K562 (cell line): ENCODE data around the gene SERTAD1. TPM values are rescaled to one million over a fixed set of nuclear protein-coding genes. Genes with fewer than 3 reads are reported as not detected.
A peak's percentile ranks its signal among the peaks of the same experiment; 100 is the strongest.

Source experiments
- ATAC-seq: fragments of 200-7000 bp; cut with Tn5 transposase; 3 replicates; pipeline ENCODE4 v1.9.1; 2020; ENCODE audit warnings: moderate library complexity
- BruUV-seq: library from RNA; stranded (reverse); fragments of 400-500 nt; replicated peaks from 2 replicates; lab custom pipeline; 2021; lab: Mats Ljungman, UMichigan
- CTCF ChIA-PET: fragments of 300-600 bp; formaldehyde crosslinking; extraction: SDS; loops from one replicate; lab custom pipeline; 2021; ENCODE audit warnings: low intra/inter-chr PET ratio; lab: Yijun Ruan, JAX
- POLR2A ChIA-PET: fragments of 300-600, 350-650 bp; sonication (Branson Sonifier 250); formaldehyde crosslinking; extraction: SDS; loops from one replicate; lab custom pipeline; 2021; ENCODE audit warnings: antibody characterized with exemption, inconsistent platforms; lab: Yijun Ruan, JAX
- DNase-seq, 4 experiments: peaks; one replicate each; pipeline versions ENCODE4 v3.0.0 to v3.0.0-alpha.2; 2011 to 2018; ENCODE audit warnings: low spot score in 3 of 4, mixed read lengths in 3 of 4; ENCODE audit errors: extremely low read depth in 1 of 4
- FAIRE-seq: peaks from 2 replicates; lab custom pipeline; 2011; peaks lifted over from hg19 to GRCh38; lab: Jason Lieb, UNC
- H2AFZ ChIP-seq: 2 replicates; pipeline ENCODE4 v1.6.0; 2011; ENCODE audit warnings: low read depth, low read length, control low read depth, inconsistent platforms
- H3K27ac ChIP-seq: fragments of 200-600 bp; 3 replicates; pipeline ENCODE4 v1.8.0; 2011; ENCODE audit warnings: low read depth, mild to moderate bottlenecking, control low read depth, inconsistent platforms, low read length, moderate library complexity, mixed read lengths; ENCODE audit errors: extremely low read depth
- H3K27me3 ChIP-seq, 2 experiments: fragments of 300-600 bp in 1 of 2; 2 replicates in 1 of 2; 3 replicates in 1 of 2; pipeline versions ENCODE4 v1.6.0 to v1.8.0; 2011; ENCODE audit warnings: inconsistent platforms in 2 of 2, low read length in 2 of 2, mild to moderate bottlenecking in 1 of 2, mixed read lengths in 1 of 2, moderate library complexity in 1 of 2; ENCODE audit not compliant: control insufficient read depth in 2 of 2, insufficient read depth in 2 of 2
- H3K36me3 ChIP-seq: fragments of 300-600 bp; 3 replicates; pipeline ENCODE4 v1.8.0; 2011; ENCODE audit warnings: mild to moderate bottlenecking, low read length, inconsistent platforms; ENCODE audit not compliant: control insufficient read depth, insufficient read depth
- H3K4me1 ChIP-seq, 2 experiments: fragments of 200-600 bp in 1 of 2; replicated peaks in 1 of 2; 2 replicates in 1 of 2; 3 replicates in 1 of 2; pipeline versions ENCODE4 v1.5.1 to v1.8.0; 2011; ENCODE audit warnings: inconsistent platforms in 2 of 2, low read length in 2 of 2, mild to moderate bottlenecking in 1 of 2, mixed read lengths in 1 of 2, moderate library complexity in 1 of 2; ENCODE audit not compliant: control insufficient read depth in 2 of 2, insufficient read depth in 2 of 2
- H3K4me2 ChIP-seq: 2 replicates; pipeline ENCODE4 v1.6.1; 2011; ENCODE audit warnings: low read length, control low read depth, inconsistent platforms, mixed read lengths; ENCODE audit not compliant: insufficient read depth
- H3K4me3 ChIP-seq: fragments of 200-600 bp; sonication (generic), shearing (Covaris generic); 2 replicates; pipeline ENCODE4 v1.5.1; 2016; ENCODE audit warnings: control low read depth, inconsistent platforms
- H3K79me2 ChIP-seq: fragments of 200-600 bp; 3 replicates; pipeline ENCODE4 v1.8.0; 2011; ENCODE audit warnings: low read length, inconsistent platforms; ENCODE audit not compliant: control insufficient read depth, insufficient read depth
- H3K9ac ChIP-seq, 2 experiments: 2 replicates each; pipeline versions ENCODE4 v1.6.0 to v1.6.1; 2011; ENCODE audit warnings: low read depth in 2 of 2, low read length in 2 of 2, control low read depth in 1 of 2, inconsistent platforms in 1 of 2, mild to moderate bottlenecking in 1 of 2, mixed read lengths in 1 of 2; ENCODE audit not compliant: insufficient read depth in 1 of 2
- H3K9me1 ChIP-seq: one replicate; pipeline ENCODE4 v1.6.0; 2011; ENCODE audit warnings: inconsistent platforms, mild to moderate bottlenecking, low read length, moderate library complexity; ENCODE audit not compliant: control insufficient read depth, insufficient read depth
- H3K9me3 ChIP-seq: replicated peaks from 2 replicates; pipeline ENCODE4 v1.5.1; 2011; ENCODE audit warnings: low read depth, low read length, inconsistent platforms; ENCODE audit not compliant: control insufficient read depth, insufficient read depth
- H4K20me1 ChIP-seq: replicated peaks from 2 replicates; pipeline ENCODE4 v1.6.1; 2011; ENCODE audit warnings: low read length, inconsistent platforms, mixed read lengths; ENCODE audit not compliant: control insufficient read depth, insufficient read depth
- CCAR2 ChIP-seq: fragments of 200-400 bp; formaldehyde crosslinking; IDR thresholded peaks from 2 replicates; pipeline ENCODE4 v1.6.1; 2017; ENCODE audit warnings: mild to moderate bottlenecking, low read depth, low read length
- FOXK2 ChIP-seq, 2 experiments: fragments of 450-650 bp; IDR thresholded peaks in 1 of 2; conservative IDR thresholded peaks in 1 of 2; 2 replicates each; pipeline ENCODE4 v1.6.1; 2016; ENCODE audit warnings: low read depth in 2 of 2, mild to moderate bottlenecking in 1 of 2
- GTF2B ChIP-seq: IDR thresholded peaks from 2 replicates; pipeline ENCODE4 v1.6.1; 2011; ENCODE audit not compliant: insufficient read length; ENCODE audit errors: extremely low read depth
- HDAC1 ChIP-seq, 2 experiments: fragments of 450-650 bp; IDR thresholded peaks; 2 replicates each; pipeline ENCODE4 v1.6.1; 2016 to 2017; ENCODE audit warnings: inconsistent platforms in 1 of 2, mild to moderate bottlenecking in 1 of 2, moderate library complexity in 1 of 2
- MAFG ChIP-seq: fragments of 450-650 bp; conservative IDR thresholded peaks from 2 replicates; pipeline ENCODE4 v1.6.1; 2016; ENCODE audit warnings: missing genetic modification characterization, missing compliant biosample characterization
- RB1 ChIP-seq: fragments of 450-650 bp; IDR thresholded peaks from 2 replicates; pipeline ENCODE4 v1.6.1; 2017; ENCODE audit warnings: low read depth, mild to moderate bottlenecking
- RCOR1 ChIP-seq, 2 experiments: IDR thresholded peaks; 2 replicates each; pipeline ENCODE4 v1.6.1; 2012; ENCODE audit warnings: low read depth in 2 of 2, low read length in 2 of 2, borderline replicate concordance in 1 of 2, improper control_type of control experiment in 1 of 2
- ZNF24 ChIP-seq: fragments of 450-650 bp; IDR thresholded peaks from 2 replicates; pipeline ENCODE4 v1.6.1; 2016
- ZNF57 ChIP-seq: fragments of 450-650 bp; formaldehyde crosslinking; IDR thresholded peaks from 2 replicates; pipeline ENCODE4 v1.4.0; 2020; ENCODE audit warnings: mild to moderate bottlenecking, moderate library complexity
- WGBS: fragments of 100-300 bp; shearing (Covaris generic); methylation state at CpG from one replicate; pipeline ENCODE4 v1.1.6; 2016; ENCODE audit warnings: low coverage, mixed read lengths; ENCODE audit not compliant: insufficient coverage; ENCODE audit errors: missing lambda C conversion rate; 5-methylcytosine and 5-hydroxymethylcytosine counted together
- in situ Hi-C: fragments of 300-500 bp; cut with MboI; formaldehyde crosslinking; loops from 4 replicates; pipeline ENCODE4 v1.15.0; 2018; ENCODE audit warnings: inconsistent platforms, mixed read lengths
- intact Hi-C: fragments of 100-400 bp; cut with micrococcal nuclease; formaldehyde crosslinking; loops from 2 replicates; pipeline ENCODE4 v1.14.2; 2022
- polyA plus RNA-seq, 8 experiments: library from polyadenylated mRNA; depleted of rRNA in 4 of 8; stranded (reverse) in 5 of 8; unstranded in 3 of 8; fragments of >200 nt; fragmentation: Nextera tagmentation in 2 of 8; fragmentation: Illumina TruSeq in 1 of 8; extraction: Ambion mirVana in 2 of 8; extraction: Trizol in 1 of 8; gene quantifications; 2 replicates each; pipeline versions ENCODE4 v1.2.1 to v1.2.3, GENCODE V29; 2011 to 2014; ENCODE audit warnings: inconsistent platforms in 1 of 8, missing spikeins in 1 of 8
- total RNA-seq, 7 experiments: library from RNA; depleted of rRNA in 6 of 7; stranded (reverse); fragments of >200 nt in 6 of 7; fragmentation: Illumina TruSeq in 2 of 7; extraction: Trizol in 2 of 7; gene quantifications; 2 replicates each; pipeline versions ENCODE4 v1.2.1 to v1.2.3, GENCODE V29; 2011 to 2021; ENCODE audit warnings: low replicate concordance in 1 of 7
- TF ChIP-seq, protein P1 (sequence below): fragments of 450-650 bp; formaldehyde crosslinking; IDR thresholded peaks from 2 replicates; pipeline ENCODE4 v1.4.0; 2020; ENCODE audit warnings: mild to moderate bottlenecking, mixed read lengths
- TF ChIP-seq, protein P2 (sequence below): fragments of 200-800 bp; sonication (Bioruptor generic); IDR thresholded peaks from 2 replicates; pipeline ENCODE4 v1.6.1; 2016; ENCODE audit warnings: missing genetic modification characterization, missing compliant biosample characterization

Gene SERTAD1
- total and polyA plus RNA-seq, 9 of the 15 experiments (the other 6 are each of a cell fraction or from before 2014, with no cell fraction given) = 0.15 to 8.7 (median 4.9) TPM

GRCh38 chr19:40403262-40403984 is 22.4 kb downstream of the SERTAD1 start:
- FAIRE-seq (peak; percentile 93), DNase-seq (peak; percentile 96 to 98 (median 97)), ATAC-seq (peak; percentile 91)
- no TSS peak for BruUV-seq
- no peaks in the 10 kb centered on the region for H3K36me3 ChIP-seq
- no peaks in the 10 kb centered on the region for H3K9me1 ChIP-seq
- H3K4me2 ChIP-seq = peak overlapping the region; percentile 87
- H3K79me2 ChIP-seq = no peaks in the 10 kb centered on the region
- H3K4me3 ChIP-seq = peak overlapping the region; percentile 64
- in situ Hi-C loops = no loop called here
- WGBS = 2% methylated on average over 27 of the region's 41 CpGs
- intact Hi-C loops = no loop called here
- ChIA-PET POLR2A (interaction anchor here (0.6 to 2.4 kb wide), 8 partner anchors 11 to 216 kb away, joined by 3 to 17 read pairs (median 4); no protein-coding TSS in a partner anchor), CTCF (no interaction called here)
- H3K27me3 ChIP-seq = no peaks in the 10 kb centered on the region
- peak overlapping the region; percentile 70; the same call in 2 of the 3 replicates for H3K27ac ChIP-seq
- no peaks in the 10 kb centered on the region for H3K9me3 ChIP-seq
- H2AFZ ChIP-seq = peak overlapping the region; percentile 95
- H3K9ac ChIP-seq = peak overlapping the region; percentile 54 to 90; a peak in 3 of 4 replicates
- peaks cover 24 to 37% of the 10 kb centered on the region in 2 experiments for H3K4me1 ChIP-seq
- 0 out of 2 replicates have a peak, but pooled peaks cover 5% of the 10 kb centered on the region for H4K20me1 ChIP-seq
- TF ChIP-seq ZNF24 = peak; percentile 29; the same call in 1 of the 2 replicates
- TF ChIP-seq CCAR2 = no peak
- TF ChIP-seq, protein P1, sequence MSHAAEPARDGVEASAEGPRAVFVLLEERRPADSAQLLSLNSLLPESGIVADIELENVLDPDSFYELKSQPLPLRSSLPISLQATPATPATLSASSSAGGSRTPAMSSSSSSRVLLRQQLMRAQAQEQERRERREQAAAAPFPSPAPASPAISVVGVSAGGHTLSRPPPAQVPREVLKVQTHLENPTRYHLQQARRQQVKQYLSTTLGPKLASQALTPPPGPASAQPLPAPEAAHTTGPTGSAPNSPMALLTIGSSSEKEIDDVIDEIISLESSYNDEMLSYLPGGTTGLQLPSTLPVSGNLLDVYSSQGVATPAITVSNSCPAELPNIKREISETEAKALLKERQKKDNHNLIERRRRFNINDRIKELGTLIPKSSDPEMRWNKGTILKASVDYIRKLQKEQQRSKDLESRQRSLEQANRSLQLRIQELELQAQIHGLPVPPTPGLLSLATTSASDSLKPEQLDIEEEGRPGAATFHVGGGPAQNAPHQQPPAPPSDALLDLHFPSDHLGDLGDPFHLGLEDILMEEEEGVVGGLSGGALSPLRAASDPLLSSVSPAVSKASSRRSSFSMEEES = no peak
- peak; percentile 54 to 95; a peak in 2 of 4 replicates for TF ChIP-seq RCOR1 (IDR thresholded peaks at IDR 0.05; ENCODE audit: borderline replicate concordance in 1 of 2, low read depth in 2 of 2, low read length in 2 of 2)
- no peak for TF ChIP-seq ZNF57 (CRISPR knock-in tag)
- TF ChIP-seq HDAC1 (IDR thresholded peaks at IDR 0.05) = peak; percentile 64 to 66; a peak in 2 of 4 replicates
- TF ChIP-seq GTF2B = no peak
- no peak for TF ChIP-seq MAFG (tag)
- no peak for TF ChIP-seq RB1
- 0 out of 4 replicates have a peak, but pooled peaks of 1 of the 2 experiments have one; percentile 32 for TF ChIP-seq FOXK2 (conservative IDR thresholded peaks at IDR 0.05 in 1 of 2, IDR thresholded peaks at IDR 0.05 in 1 of 2; ENCODE audit: low read depth in 2 of 2)
- TF ChIP-seq, protein P2, sequence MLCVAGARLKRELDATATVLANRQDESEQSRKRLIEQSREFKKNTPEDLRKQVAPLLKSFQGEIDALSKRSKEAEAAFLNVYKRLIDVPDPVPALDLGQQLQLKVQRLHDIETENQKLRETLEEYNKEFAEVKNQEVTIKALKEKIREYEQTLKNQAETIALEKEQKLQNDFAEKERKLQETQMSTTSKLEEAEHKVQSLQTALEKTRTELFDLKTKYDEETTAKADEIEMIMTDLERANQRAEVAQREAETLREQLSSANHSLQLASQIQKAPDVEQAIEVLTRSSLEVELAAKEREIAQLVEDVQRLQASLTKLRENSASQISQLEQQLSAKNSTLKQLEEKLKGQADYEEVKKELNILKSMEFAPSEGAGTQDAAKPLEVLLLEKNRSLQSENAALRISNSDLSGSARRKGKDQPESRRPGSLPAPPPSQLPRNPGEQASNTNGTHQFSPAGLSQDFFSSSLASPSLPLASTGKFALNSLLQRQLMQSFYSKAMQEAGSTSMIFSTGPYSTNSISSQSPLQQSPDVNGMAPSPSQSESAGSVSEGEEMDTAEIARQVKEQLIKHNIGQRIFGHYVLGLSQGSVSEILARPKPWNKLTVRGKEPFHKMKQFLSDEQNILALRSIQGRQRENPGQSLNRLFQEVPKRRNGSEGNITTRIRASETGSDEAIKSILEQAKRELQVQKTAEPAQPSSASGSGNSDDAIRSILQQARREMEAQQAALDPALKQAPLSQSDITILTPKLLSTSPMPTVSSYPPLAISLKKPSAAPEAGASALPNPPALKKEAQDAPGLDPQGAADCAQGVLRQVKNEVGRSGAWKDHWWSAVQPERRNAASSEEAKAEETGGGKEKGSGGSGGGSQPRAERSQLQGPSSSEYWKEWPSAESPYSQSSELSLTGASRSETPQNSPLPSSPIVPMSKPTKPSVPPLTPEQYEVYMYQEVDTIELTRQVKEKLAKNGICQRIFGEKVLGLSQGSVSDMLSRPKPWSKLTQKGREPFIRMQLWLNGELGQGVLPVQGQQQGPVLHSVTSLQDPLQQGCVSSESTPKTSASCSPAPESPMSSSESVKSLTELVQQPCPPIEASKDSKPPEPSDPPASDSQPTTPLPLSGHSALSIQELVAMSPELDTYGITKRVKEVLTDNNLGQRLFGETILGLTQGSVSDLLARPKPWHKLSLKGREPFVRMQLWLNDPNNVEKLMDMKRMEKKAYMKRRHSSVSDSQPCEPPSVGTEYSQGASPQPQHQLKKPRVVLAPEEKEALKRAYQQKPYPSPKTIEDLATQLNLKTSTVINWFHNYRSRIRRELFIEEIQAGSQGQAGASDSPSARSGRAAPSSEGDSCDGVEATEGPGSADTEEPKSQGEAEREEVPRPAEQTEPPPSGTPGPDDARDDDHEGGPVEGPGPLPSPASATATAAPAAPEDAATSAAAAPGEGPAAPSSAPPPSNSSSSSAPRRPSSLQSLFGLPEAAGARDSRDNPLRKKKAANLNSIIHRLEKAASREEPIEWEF = no peak
